ENCODE data around the gene SRR.

SRR gene

DNA sequence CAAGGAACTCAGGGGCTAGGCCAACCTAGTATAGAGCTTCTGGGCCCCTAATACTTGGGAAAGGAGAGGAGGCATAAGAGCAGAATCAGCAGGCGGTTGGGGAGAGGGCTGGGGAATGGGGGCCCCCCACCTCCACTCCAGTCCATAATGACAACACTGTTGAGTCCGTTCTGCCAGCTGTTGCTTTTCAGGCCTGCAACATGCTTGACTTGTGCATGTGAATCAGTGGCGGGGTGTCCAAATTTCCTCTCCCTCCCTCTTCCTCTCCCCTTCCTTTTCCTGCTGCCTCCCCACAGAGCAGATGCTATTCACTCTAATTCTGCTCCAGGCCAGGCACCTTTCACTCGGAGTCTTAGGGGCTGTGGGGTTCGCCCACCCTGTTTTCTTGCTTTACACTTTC is 65.3 kb downstream of the SRR start:
- Histone ChIP-seq H3K4me1 (no peaks in the 10 kb centered on the region), H3K4me3 (no peak overlapping the region), H3K27ac (no peak overlapping the region), H3K9me3 (no peaks in the 10 kb centered on the region), H3K27me3 (no peaks in the 10 kb centered on the region), H3K36me3 (peaks cover 6 to 98% (median 41%) of the 10 kb centered on the region in 3 donors)
- DNase-seq = no peak
- TF ChIP-seq, protein P1, sequence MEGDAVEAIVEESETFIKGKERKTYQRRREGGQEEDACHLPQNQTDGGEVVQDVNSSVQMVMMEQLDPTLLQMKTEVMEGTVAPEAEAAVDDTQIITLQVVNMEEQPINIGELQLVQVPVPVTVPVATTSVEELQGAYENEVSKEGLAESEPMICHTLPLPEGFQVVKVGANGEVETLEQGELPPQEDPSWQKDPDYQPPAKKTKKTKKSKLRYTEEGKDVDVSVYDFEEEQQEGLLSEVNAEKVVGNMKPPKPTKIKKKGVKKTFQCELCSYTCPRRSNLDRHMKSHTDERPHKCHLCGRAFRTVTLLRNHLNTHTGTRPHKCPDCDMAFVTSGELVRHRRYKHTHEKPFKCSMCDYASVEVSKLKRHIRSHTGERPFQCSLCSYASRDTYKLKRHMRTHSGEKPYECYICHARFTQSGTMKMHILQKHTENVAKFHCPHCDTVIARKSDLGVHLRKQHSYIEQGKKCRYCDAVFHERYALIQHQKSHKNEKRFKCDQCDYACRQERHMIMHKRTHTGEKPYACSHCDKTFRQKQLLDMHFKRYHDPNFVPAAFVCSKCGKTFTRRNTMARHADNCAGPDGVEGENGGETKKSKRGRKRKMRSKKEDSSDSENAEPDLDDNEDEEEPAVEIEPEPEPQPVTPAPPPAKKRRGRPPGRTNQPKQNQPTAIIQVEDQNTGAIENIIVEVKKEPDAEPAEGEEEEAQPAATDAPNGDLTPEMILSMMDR (IDR thresholded peaks at IDR 0.05) = no peak
- intact Hi-C loops (cut with DNase I; ENCODE audit: low total_unique reads) = no loop called here

DNA sequence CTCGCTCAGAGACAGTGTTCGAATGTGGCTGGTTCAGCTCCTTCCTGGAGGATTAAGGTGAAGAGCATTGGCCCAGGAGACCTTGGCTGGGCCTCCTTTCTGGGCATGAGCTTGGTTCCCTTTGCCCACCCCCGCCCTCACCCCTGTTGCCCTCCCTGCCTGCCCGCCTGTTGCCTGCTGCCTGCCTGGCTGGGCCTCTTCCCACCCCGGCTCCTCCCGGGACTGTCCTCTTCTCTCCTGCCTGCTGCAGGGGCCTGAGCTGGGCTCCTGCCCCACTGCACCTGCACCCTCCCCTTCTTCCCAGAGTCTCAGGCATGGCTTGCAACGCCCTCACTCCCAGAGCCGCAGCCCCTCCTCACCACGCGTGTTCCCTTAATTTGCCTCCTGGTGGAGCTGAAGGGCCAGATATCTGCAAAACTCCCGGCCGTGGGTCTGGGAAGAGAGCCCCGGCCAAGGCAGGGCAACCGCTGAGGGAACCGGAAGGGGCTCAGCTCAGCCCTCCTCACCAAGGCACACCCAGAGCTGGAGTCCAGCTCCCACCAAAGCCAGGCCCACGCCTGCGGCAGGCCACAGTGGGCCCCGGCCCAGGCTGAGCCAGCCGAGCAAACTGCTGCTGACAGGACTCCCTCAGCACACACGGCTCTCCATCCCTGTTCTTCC is 65.9 kb downstream of the SRR start:
- Histone ChIP-seq H3K27me3 (no peaks in the 10 kb centered on the region), H3K36me3 (peaks cover 6 to 98% (median 41%) of the 10 kb centered on the region in 3 donors), H3K9me3 (no peaks in the 10 kb centered on the region), H3K4me1 (no peaks in the 10 kb centered on the region), H3K27ac (no peak overlapping the region), H3K4me3 (no peak overlapping the region)
- no peak for DNase-seq
- TF ChIP-seq, protein P1 (IDR thresholded peaks at IDR 0.05) = no peak
- intact Hi-C loops (cut with DNase I; ENCODE audit: low total_unique reads) = no loop called here

DNA sequence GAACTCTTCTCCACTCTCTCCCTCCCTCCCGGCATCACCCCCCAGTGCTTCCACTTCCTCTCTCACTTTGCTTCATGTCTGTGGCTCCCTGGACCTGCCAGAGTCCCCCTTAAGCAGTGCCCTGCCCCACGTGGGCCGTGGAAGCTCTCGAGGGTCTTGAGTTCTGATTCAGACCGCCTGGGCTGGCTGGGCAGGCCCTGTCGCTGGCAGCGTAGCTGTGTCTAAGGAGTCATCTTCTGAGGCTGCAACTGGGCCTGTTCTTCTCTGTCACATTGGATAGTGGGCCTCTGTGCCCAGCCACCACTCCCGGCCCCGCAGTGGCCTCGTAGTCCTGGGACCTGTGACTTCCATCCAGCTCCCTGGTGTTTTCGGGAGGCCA is 66.5 kb downstream of the SRR start:
- Histone ChIP-seq H3K4me1 (no peaks in the 10 kb centered on the region), H3K27ac (no peak overlapping the region), H3K9me3 (no peaks in the 10 kb centered on the region), H3K36me3 (peaks cover 6 to 96% (median 41%) of the 10 kb centered on the region in 3 donors), H3K4me3 (no peak overlapping the region), H3K27me3 (no peaks in the 10 kb centered on the region)
- intact Hi-C loops (cut with DNase I; ENCODE audit: low total_unique reads) = no loop called here
- TF ChIP-seq, protein P1 (IDR thresholded peaks at IDR 0.05) = no peak
- DNase-seq = no peak

DNA sequence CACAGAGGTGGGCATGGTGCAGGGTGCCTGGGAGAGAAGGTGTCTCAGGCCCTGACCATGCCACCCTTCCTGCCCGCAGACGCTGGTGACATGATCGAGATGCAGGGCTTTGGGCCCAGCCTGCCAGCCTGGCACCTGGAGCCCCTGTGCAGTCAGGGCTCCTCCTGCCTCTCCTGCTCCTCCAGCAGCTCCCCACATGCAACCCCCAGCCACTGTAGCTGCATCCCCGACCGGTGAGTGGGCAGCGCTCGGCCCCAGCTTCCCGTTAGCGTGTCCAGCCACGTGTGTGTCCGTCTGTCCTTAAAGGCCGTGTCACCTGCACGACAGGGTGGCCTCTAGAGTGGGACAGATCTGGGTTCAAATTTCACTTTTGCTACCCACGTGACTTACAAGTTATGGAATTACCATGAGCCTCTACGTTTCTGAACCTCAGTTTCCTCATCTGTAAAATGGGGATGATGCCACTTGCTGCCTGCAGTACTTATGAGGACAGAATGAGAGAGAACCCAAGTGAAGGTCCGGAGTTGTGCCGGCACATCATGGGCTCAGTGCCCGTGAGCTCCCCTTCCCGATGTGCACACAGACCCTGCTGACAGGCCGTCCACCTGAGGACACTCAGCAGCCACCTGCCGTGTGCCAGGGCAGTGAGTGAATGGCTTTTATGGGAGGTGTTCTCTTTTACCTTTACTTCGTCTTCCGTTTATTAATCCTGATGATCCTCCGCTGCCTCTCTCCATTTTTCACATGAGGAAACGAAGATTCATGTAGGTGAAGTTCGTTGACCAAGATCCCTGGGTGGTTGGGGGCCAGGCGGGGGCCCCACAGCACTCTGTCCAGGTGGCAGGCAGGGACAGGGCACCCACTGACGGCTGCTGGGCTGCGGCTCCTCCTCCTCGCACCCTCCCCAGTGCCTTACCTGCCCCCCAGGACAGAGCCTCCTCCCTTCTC is 67.7 kb downstream of the SRR start:
- no peaks in the 10 kb centered on the region for H3K9me3 ChIP-seq
- TF ChIP-seq, protein P1 (IDR thresholded peaks at IDR 0.05) = no peak
- no peak for DNase-seq
- no peaks in the 10 kb centered on the region for H3K4me1 ChIP-seq
- no peak overlapping the region for H3K4me3 ChIP-seq
- peaks cover 6 to 98% (median 52%) of the 10 kb centered on the region in 3 donors for H3K36me3 ChIP-seq
- intact Hi-C loops (cut with DNase I; ENCODE audit: low total_unique reads) = no loop called here
- H3K27me3 ChIP-seq = no peaks in the 10 kb centered on the region
- H3K27ac ChIP-seq = no peak overlapping the region

DNA sequence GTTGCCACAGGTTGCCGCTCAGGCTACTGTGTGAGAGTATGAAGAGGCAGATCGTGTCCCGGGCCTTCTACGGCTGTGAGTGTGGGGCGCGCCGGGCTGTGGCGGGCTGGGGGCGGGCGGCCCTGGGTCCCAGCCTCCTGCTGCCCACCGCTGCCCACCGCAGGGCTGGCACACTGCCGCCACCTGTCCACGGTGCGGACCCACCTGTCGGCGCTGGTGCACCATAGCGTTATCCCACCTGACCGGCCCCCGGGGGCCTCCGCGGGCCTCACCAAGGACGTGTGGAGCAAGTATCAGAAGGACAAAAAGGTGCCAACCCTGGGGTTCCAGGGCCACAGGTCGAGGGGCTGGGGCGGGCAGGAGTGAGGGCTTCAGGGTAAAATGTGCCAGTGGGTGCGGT is 68.4 kb downstream of the SRR start:
- intact Hi-C loops (cut with DNase I; ENCODE audit: low total_unique reads) = no loop called here
- H3K36me3 ChIP-seq = peaks cover 6 to 98% (median 58%) of the 10 kb centered on the region in 3 donors

More for the DNA sequence above, 68.4 kb downstream of the SRR start:
- no peak for DNase-seq
- no peaks in the 10 kb centered on the region for H3K9me3 ChIP-seq
- H3K27ac ChIP-seq = no peak overlapping the region
- TF ChIP-seq, protein P1 (IDR thresholded peaks at IDR 0.05) = no peak
- no peaks in the 10 kb centered on the region for H3K4me1 ChIP-seq
- H3K4me3 ChIP-seq = no peak overlapping the region
- no peaks in the 10 kb centered on the region for H3K27me3 ChIP-seq
